ENCODE results near the gene CDH2. TPM values are rescaled to one million over a fixed set of nuclear protein-coding genes. Genes with fewer than 3 reads are reported as not detected.

Gene CDH2
- total RNA-seq, 2 donors from 2014 or later: 0.41 to 125 TPM

DNA sequence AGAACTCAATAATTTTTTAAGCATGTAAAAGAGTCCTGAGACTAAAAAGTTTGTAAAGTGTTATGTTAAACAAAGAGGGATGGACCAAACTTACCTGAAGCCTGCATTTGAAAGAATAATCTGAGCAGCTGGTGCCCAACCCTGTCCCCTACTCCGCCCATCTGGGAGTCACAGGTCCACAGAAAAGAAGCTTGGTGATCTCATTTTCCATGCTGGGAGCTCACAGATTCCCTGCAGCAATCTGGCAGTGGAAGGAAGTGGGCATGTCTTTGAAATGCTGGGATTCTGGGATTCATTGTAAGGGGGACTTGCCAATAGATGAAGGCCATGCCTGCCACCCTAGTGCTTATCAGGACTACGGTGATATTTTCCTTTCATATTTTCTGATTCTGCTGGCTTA, 17.9 kb downstream of the CDH2 start:
- H3K27me3 ChIP-seq (replicated peaks; ENCODE audit: insufficient read depth): no peaks in the 10 kb centered on the region
- 100% methylated on average over 2 of the region's 2 CpGs for whole genome bisulfite sequencing
- H3K4me3 ChIP-seq: no peak overlapping the region
- no peaks in the 10 kb centered on the region for H3K36me3 ChIP-seq
- no peaks in the 10 kb centered on the region for H3K4me1 ChIP-seq (replicated peaks)
- no peak for TF ChIP-seq POLR2A (IDR thresholded peaks at IDR 0.05)
- TF ChIP-seq CTCF (IDR thresholded peaks at IDR 0.05): no peak
- TF ChIP-seq POLR2AphosphoS5 (IDR thresholded peaks at IDR 0.05): no peak
- H3K27ac ChIP-seq: no peak overlapping the region
- DNase-seq (ENCODE audit: low spot score): no peak
- H3K9me3 ChIP-seq: no peaks in the 10 kb centered on the region
- intact Hi-C loops (cut with DNase I): no loop called here

- Histone ChIP-seq H3K27me3 (replicated peaks; ENCODE audit: insufficient read depth) (no peaks in the 10 kb centered on the region), H3K4me3 (no peak overlapping the region), H3K36me3 (no peaks in the 10 kb centered on the region), H3K27ac (no peak overlapping the region), H3K9me3 (no peaks in the 10 kb centered on the region), H3K4me1 (replicated peaks) (no peaks in the 10 kb centered on the region)
- 47% methylated on average over 4 of the region's 4 CpGs for WGBS
- no peak for DNase-seq (ENCODE audit: low spot score)
- intact Hi-C loops (cut with DNase I): no loop called here
- TF ChIP-seq POLR2A (IDR thresholded peaks at IDR 0.05) (no peak), CTCF (IDR thresholded peaks at IDR 0.05) (no peak), POLR2AphosphoS5 (IDR thresholded peaks at IDR 0.05) (no peak)
Observed at GRCh38 chr18:28158083-28158581, 18.8 kb downstream of the CDH2 start.

GRCh38 chr18:28153485-28154065, 23.4 kb downstream of the CDH2 start:
- WGBS: 80% methylated on average over 3 of the region's 3 CpGs
- Histone ChIP-seq H3K9me3 (no peaks in the 10 kb centered on the region), H3K4me1 (replicated peaks) (no peaks in the 10 kb centered on the region), H3K27ac (no peak overlapping the region), H3K27me3 (replicated peaks; ENCODE audit: insufficient read depth) (no peaks in the 10 kb centered on the region), H3K4me3 (no peak overlapping the region), H3K36me3 (no peaks in the 10 kb centered on the region)
- no peak for DNase-seq (ENCODE audit: low spot score)
- no peak for TF ChIP-seq POLR2AphosphoS5 (IDR thresholded peaks at IDR 0.05)
- no peak for TF ChIP-seq CTCF (IDR thresholded peaks at IDR 0.05)
- TF ChIP-seq POLR2A (IDR thresholded peaks at IDR 0.05): no peak
- intact Hi-C loops (cut with DNase I): no loop called here

GRCh38 chr18:28152754-28153153, 24.2 kb downstream of the CDH2 start:
- Histone ChIP-seq H3K4me3 (no peak overlapping the region), H3K4me1 (replicated peaks) (no peaks in the 10 kb centered on the region), H3K36me3 (no peaks in the 10 kb centered on the region), H3K27me3 (replicated peaks; ENCODE audit: insufficient read depth) (no peaks in the 10 kb centered on the region), H3K9me3 (no peaks in the 10 kb centered on the region), H3K27ac (no peak overlapping the region)
- intact Hi-C loops (cut with DNase I): no loop called here
- WGBS: 35% methylated on average over 3 of the region's 3 CpGs
- TF ChIP-seq POLR2A (IDR thresholded peaks at IDR 0.05): no peak
- no peak for TF ChIP-seq CTCF (IDR thresholded peaks at IDR 0.05)
- TF ChIP-seq POLR2AphosphoS5 (IDR thresholded peaks at IDR 0.05): no peak
- DNase-seq (ENCODE audit: low spot score): no peak

- Histone ChIP-seq H3K27me3 (replicated peaks; ENCODE audit: insufficient read depth) (no peaks in the 10 kb centered on the region), H3K27ac (no peak overlapping the region), H3K4me1 (replicated peaks) (no peaks in the 10 kb centered on the region), H3K9me3 (no peaks in the 10 kb centered on the region), H3K4me3 (no peak overlapping the region), H3K36me3 (no peaks in the 10 kb centered on the region)
- intact Hi-C loops (cut with DNase I): no loop called here
- DNase-seq (ENCODE audit: low spot score): no peak
- WGBS: 78% methylated on average over 4 of the region's 4 CpGs
- TF ChIP-seq CTCF (IDR thresholded peaks at IDR 0.05) (no peak), POLR2A (IDR thresholded peaks at IDR 0.05) (no peak), POLR2AphosphoS5 (IDR thresholded peaks at IDR 0.05) (no peak)
Observed at GRCh38 chr18:28152354-28152753, 24.6 kb downstream of the CDH2 start.

Data from prostate gland (tissue), 2 donors.